PC-9 (cell line): ENCODE results near the gene SLC39A2. TPM values are rescaled to one million over a fixed set of nuclear protein-coding genes. Genes with fewer than 3 reads are reported as not detected.

Source experiments
- BruUV-seq: library from RNA; stranded (reverse); fragments of 400-500 nt; replicated peaks from 2 replicates; lab custom pipeline; 2021; lab: Mats Ljungman, UMichigan
- CTCF ChIA-PET: fragments of 300-600 bp; sonication (Branson Sonifier 250); formaldehyde crosslinking; loops from one replicate; lab custom pipeline; 2022; ENCODE audit warnings: antibody characterized with exemption; lab: Charles Lee
- POLR2A ChIA-PET: fragments of 300-600 bp; sonication (Branson Sonifier 250); formaldehyde crosslinking; loops from one replicate; lab custom pipeline; 2022; ENCODE audit warnings: antibody characterized with exemption; ENCODE audit not compliant: unreplicated experiment; lab: Charles Lee
- DNase-seq, 2 experiments: peaks; one replicate each; pipeline versions ENCODE4 v3.0.0 to v3.0.0-alpha.2; 2015 to 2022; ENCODE audit warnings: mixed read lengths in 1 of 2
- H2AFZ ChIP-seq: fragments of 200-600 bp; sonication (generic); 2 replicates; pipeline ENCODE4 v1.8.1; 2017; ENCODE audit warnings: antibody characterized with exemption
- H3F3A ChIP-seq: fragments of 200-600 bp; sonication (generic); 2 replicates; pipeline ENCODE4 v1.8.1; 2017; ENCODE audit warnings: antibody characterized with exemption, mild to moderate bottlenecking, low read depth; ENCODE audit not compliant: insufficient read depth
- H3K27ac ChIP-seq: fragments of 200-600 bp; sonication (generic); 2 replicates; pipeline ENCODE4 v1.6.1; 2016; ENCODE audit warnings: mixed run types
- H3K27me3 ChIP-seq: fragments of 200-600 bp; sonication (generic); 2 replicates; pipeline ENCODE4 v1.6.1; 2016; ENCODE audit warnings: low read depth, mixed run types; ENCODE audit not compliant: insufficient read depth
- H3K36me3 ChIP-seq: fragments of 200-600 bp; sonication (generic); 2 replicates; pipeline ENCODE4 v1.6.1; 2016; ENCODE audit warnings: low read depth, mixed run types
- H3K4me1 ChIP-seq: fragments of 200-600 bp; sonication (generic); replicated peaks from 2 replicates; pipeline ENCODE4 v1.6.1; 2016; ENCODE audit warnings: mixed run types; ENCODE audit not compliant: insufficient read depth
- H3K4me2 ChIP-seq: fragments of 200-600 bp; sonication (generic); 2 replicates; pipeline ENCODE4 v1.6.1; 2017; ENCODE audit warnings: mixed run types
- H3K4me3 ChIP-seq: fragments of 200-600 bp; sonication (generic); 2 replicates; pipeline ENCODE4 v1.6.1; 2016; ENCODE audit warnings: mixed run types
- H3K79me2 ChIP-seq: fragments of 200-600 bp; sonication (generic); 2 replicates; pipeline ENCODE4 v1.6.1; 2017; ENCODE audit warnings: low read depth, mixed run types
- H3K9me2 ChIP-seq: fragments of 200-600 bp; sonication (generic); 2 replicates; pipeline ENCODE4 v1.8.1; 2017; ENCODE audit warnings: mild to moderate bottlenecking; ENCODE audit not compliant: insufficient read depth
- H3K9me3 ChIP-seq: fragments of 200-600 bp; sonication (generic); 2 replicates; pipeline ENCODE4 v1.8.1; 2016; ENCODE audit warnings: low read depth; ENCODE audit not compliant: insufficient read depth
- H4K20me1 ChIP-seq: fragments of 200-600 bp; sonication (generic); 2 replicates; pipeline ENCODE4 v1.8.1; 2017; ENCODE audit not compliant: insufficient read depth
- EZH2 ChIP-seq: fragments of 200-600 bp; sonication (generic); IDR thresholded peaks from 2 replicates; pipeline ENCODE4 v1.8.0; 2017; ENCODE audit warnings: antibody characterized with exemption, low read depth
- intact Hi-C: fragments of 100-400 bp; cut with micrococcal nuclease; formaldehyde crosslinking; loops from one replicate; pipeline ENCODE4 v1.10.0; 2022; ENCODE audit not compliant: unreplicated experiment
- total RNA-seq: library from RNA; stranded (reverse); gene quantifications from 2 replicates; pipeline ENCODE4 v1.2.3, GENCODE V29; 2021
- TF ChIP-seq, protein P1 (sequence below): fragments of 200-600 bp; sonication (generic); conservative IDR thresholded peaks from 2 replicates; pipeline ENCODE4 v1.6.1; 2017; ENCODE audit warnings: mixed run types, antibody characterized with exemption, mild to moderate bottlenecking, moderate library complexity

The SLC39A2 gene
- total RNA-seq, 1 experiment from 2014 or later = 0.35 TPM

DNA sequence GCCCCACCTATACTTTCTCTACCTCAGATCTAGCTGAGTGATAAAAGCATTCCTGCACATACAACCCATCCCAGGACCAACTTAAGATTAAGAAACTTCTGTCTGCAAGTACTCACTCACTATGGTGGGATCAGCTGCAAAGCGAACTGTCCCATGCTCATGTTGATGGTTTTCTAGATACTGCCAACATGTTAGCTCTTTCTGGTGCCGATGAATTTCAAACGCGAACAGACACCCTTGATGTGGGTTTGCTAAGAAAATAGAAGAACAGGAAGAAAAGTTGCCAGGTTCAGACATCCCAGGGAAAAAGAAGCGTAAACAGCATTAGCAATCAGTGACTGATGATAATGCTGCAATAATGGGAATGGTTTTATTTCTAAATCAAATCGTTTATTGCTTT is 1.5 kb upstream of the SLC39A2 start:
- no peaks in the 10 kb centered on the region for H3K9me3 ChIP-seq
- ChIA-PET POLR2A (no interaction called here), CTCF (no interaction called here)
- peaks cover 20% of the 10 kb centered on the region for H3K4me1 ChIP-seq
- BruUV-seq = no TSS peak
- H3K79me2 ChIP-seq = no peaks in the 10 kb centered on the region
- H4K20me1 ChIP-seq = no peaks in the 10 kb centered on the region
- intact Hi-C loops = loop anchor here (5.0 kb wide), 1 partner anchor 365 kb away; no protein-coding TSS in a partner anchor
- H3K27ac ChIP-seq = no peak overlapping the region
- H2AFZ ChIP-seq = no peak overlapping the region
- H3K36me3 ChIP-seq = peaks cover 2% of the 10 kb centered on the region; the same call in 1 of the 2 replicates
- H3K9me2 ChIP-seq = no peaks in the 10 kb centered on the region
- peaks cover 13% of the 10 kb centered on the region; the same call in 1 of the 2 replicates for H3F3A ChIP-seq
- TF ChIP-seq, protein P1, sequence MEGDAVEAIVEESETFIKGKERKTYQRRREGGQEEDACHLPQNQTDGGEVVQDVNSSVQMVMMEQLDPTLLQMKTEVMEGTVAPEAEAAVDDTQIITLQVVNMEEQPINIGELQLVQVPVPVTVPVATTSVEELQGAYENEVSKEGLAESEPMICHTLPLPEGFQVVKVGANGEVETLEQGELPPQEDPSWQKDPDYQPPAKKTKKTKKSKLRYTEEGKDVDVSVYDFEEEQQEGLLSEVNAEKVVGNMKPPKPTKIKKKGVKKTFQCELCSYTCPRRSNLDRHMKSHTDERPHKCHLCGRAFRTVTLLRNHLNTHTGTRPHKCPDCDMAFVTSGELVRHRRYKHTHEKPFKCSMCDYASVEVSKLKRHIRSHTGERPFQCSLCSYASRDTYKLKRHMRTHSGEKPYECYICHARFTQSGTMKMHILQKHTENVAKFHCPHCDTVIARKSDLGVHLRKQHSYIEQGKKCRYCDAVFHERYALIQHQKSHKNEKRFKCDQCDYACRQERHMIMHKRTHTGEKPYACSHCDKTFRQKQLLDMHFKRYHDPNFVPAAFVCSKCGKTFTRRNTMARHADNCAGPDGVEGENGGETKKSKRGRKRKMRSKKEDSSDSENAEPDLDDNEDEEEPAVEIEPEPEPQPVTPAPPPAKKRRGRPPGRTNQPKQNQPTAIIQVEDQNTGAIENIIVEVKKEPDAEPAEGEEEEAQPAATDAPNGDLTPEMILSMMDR = no peak
- TF ChIP-seq EZH2 = no peak
- peak overlapping the region; percentile 47; the same call in 1 of the 2 replicates for H3K4me2 ChIP-seq
- H3K27me3 ChIP-seq = no peaks in the 10 kb centered on the region
- no peak overlapping the region for H3K4me3 ChIP-seq
- DNase-seq = no peak

DNA sequence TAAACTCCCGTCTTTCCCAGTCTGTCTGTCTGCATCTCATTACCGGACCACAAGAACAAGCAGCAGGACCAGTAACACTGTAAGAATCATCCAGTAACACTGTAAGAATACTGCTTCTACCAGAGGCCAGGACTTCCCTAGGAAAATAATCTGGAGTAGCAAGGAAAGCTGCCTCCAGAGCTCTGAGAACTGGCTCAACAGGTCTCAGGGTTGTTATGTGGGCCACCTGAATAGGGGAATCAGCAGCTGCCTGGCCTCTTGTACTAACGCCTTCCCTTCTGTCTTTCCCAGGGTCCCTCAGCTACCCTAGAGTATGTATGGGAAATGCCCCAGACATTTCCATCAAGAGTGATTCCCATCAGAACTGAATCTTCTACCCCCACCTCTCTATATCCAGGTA is 954 bp upstream of the SLC39A2 start:
- Histone ChIP-seq H3K9me2 (no peaks in the 10 kb centered on the region), H3K4me2 (peak overlapping the region; percentile 47), H3K36me3 (no peaks in the 10 kb centered on the region), H4K20me1 (no peaks in the 10 kb centered on the region), H3K79me2 (no peaks in the 10 kb centered on the region), H3K4me3 (no peak overlapping the region), H2AFZ (no peak overlapping the region), H3F3A (peaks cover 13% of the 10 kb centered on the region; the same call in 1 of the 2 replicates), H3K27ac (peak overlapping the region; percentile 68), H3K4me1 (peaks cover 20% of the 10 kb centered on the region), H3K27me3 (no peaks in the 10 kb centered on the region), H3K9me3 (no peaks in the 10 kb centered on the region)
- BruUV-seq = no TSS peak
- ChIA-PET CTCF (interaction anchor here (1.9 kb wide), 1 partner anchor 27 kb away, joined by 9 read pairs; no protein-coding TSS in a partner anchor), POLR2A (interaction anchor here (0.7 kb wide), 1 partner anchor 11 kb away, joined by 3 read pairs; no protein-coding TSS in a partner anchor)
- no peak for TF ChIP-seq EZH2
- intact Hi-C loops = loop anchor here (2.0 to 5.0 kb wide), 2 partner anchors 27 to 366 kb away; no protein-coding TSS in a partner anchor
- DNase-seq = peak; percentile 17 to 61

DNA sequence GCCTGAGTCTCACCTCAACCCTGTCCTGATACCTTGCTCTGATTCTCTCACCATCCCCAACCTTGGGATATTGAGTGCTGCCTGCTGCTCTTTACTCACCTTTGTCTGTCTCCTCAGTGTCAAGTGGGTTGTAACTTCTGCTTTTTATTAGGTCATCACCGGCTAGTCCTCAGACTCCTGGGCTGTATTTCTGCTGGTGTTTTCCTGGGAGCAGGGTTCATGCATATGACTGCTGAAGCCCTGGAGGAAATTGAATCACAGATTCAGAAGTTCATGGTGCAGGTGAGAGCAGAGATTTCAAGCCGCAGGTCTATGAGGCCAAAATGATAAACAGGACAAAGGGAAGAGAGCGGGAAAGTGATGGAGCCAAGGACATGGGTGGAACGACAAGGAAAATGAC is 498 bp downstream of the SLC39A2 start:
- POLR2A ChIA-PET = no interaction called here
- Histone ChIP-seq H3F3A (peaks cover 13% of the 10 kb centered on the region; the same call in 1 of the 2 replicates), H3K9me2 (no peaks in the 10 kb centered on the region), H3K4me2 (peak overlapping the region; percentile 47; the same call in 1 of the 2 replicates), H3K4me3 (no peak overlapping the region), H3K36me3 (no peaks in the 10 kb centered on the region), H3K79me2 (no peaks in the 10 kb centered on the region), H2AFZ (no peak overlapping the region), H4K20me1 (no peaks in the 10 kb centered on the region), H3K27ac (no peak overlapping the region), H3K9me3 (no peaks in the 10 kb centered on the region), H3K4me1 (peaks cover 20% of the 10 kb centered on the region), H3K27me3 (no peaks in the 10 kb centered on the region)
- CTCF ChIA-PET = interaction anchor here (1.1 to 1.9 kb wide), 3 partner anchors 15 to 105 kb away, joined by 3 to 9 read pairs (median 4); no protein-coding TSS in a partner anchor
- TF ChIP-seq, protein P1 = no peak
- no peak for TF ChIP-seq EZH2
- no peak for DNase-seq
- BruUV-seq = no TSS peak
- intact Hi-C loops = loop anchor here (2.0 to 5.0 kb wide), 2 partner anchors 29 to 367 kb away; no protein-coding TSS in a partner anchor
